ENCODE results near the gene DDX6. TPM values are rescaled to one million over a fixed set of nuclear protein-coding genes. Genes with fewer than 3 reads are reported as not detected.
"Not testable (repeated sequence)": the region's sequence is repeated elsewhere in the genome, so short reads cannot be mapped to it uniquely, and the experiment has no call there.

DDX6 gene
- total and polyA plus RNA-seq, 2 experiments from 2014 or later, result 20.9 to 88.9 TPM

- WGBS, 2 experiments (ENCODE audit: low coverage in 1 of 2, low lambda C conversion rate in 2 of 2, missing lambda C conversion rate in 2 of 2), result 2 to 3% methylated on average over 18 of the region's 18 CpGs
- Histone ChIP-seq H2AFZ (no peak overlapping the region), H3K9ac (peak overlapping the region; percentile 97), H3K4me1 (ENCODE audit: insufficient read depth) (peaks cover 22% of the 10 kb centered on the region), H3F3A (ENCODE audit: insufficient read depth) (peaks cover 42% of the 10 kb centered on the region), H3K4me2 (ENCODE audit: unreplicated experiment) (peak overlapping the region; percentile 93), H3K79me2 (ENCODE audit: insufficient read depth) (peaks cover 68% of the 10 kb centered on the region), H4K20me1 (ENCODE audit: insufficient read depth) (peaks cover 23% of the 10 kb centered on the region; the same call in 1 of the 2 replicates), H3K27ac (peak overlapping the region; percentile 97), H3K9me3 (ENCODE audit: low read depth) (no peaks in the 10 kb centered on the region), H3K9me2 (ENCODE audit: insufficient read depth) (no peaks in the 10 kb centered on the region), H3K27me3 (replicated peaks; ENCODE audit: insufficient read depth) (no peaks in the 10 kb centered on the region), H3K4me3 (peak overlapping the region; percentile 98), H3K36me3 (ENCODE audit: low read depth) (peaks cover 14% of the 10 kb centered on the region)
- in situ Hi-C loops (cut with MboI), result no loop called here
- TF ChIP-seq EZH2 (IDR thresholded peaks at IDR 0.05; ENCODE audit: insufficient read depth, poor library complexity, severe bottlenecking) (no peak), EZH2phosphoT487 (IDR thresholded peaks at IDR 0.05; ENCODE audit: insufficient read depth, low read depth) (no peak)
- DNase-seq, result peak; percentile 60
Measured at GRCh38 chr11:118789501-118790356, 1.2 kb downstream of the DDX6 start.

DNA sequence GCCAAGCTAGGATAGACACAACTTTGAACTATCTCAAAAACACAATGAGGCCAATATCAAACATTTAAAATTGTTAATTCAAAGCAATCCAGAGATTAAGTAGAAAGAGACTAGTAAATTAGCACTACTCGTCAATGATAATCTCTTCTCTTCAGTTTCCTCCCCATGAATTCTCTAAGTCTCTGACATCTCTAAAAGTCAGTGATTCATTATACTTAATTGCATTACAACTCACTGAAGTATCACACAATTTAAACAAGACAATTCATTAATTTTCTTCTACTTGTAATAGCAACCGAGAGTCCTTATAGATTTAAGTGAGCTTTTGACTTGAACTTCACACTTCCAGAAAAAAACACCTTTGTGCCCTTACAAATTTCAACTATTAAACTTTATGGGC lies 4.3 kb downstream of the DDX6 start:
- in situ Hi-C loops (cut with MboI), result no loop called here
- peaks cover 30% of the 10 kb centered on the region for H3F3A ChIP-seq (ENCODE audit: insufficient read depth)
- peak; percentile 18 for DNase-seq
- peak overlapping the region; percentile 5 for H3K4me2 ChIP-seq (ENCODE audit: unreplicated experiment)
- no peak overlapping the region for H2AFZ ChIP-seq
- TF ChIP-seq EZH2 (IDR thresholded peaks at IDR 0.05; ENCODE audit: insufficient read depth, poor library complexity, severe bottlenecking) (no peak), EZH2phosphoT487 (IDR thresholded peaks at IDR 0.05; ENCODE audit: insufficient read depth, low read depth) (no peak)
- H3K79me2 ChIP-seq (ENCODE audit: insufficient read depth), result peaks cover 91% of the 10 kb centered on the region
- peaks cover 23% of the 10 kb centered on the region; the same call in 1 of the 2 replicates for H4K20me1 ChIP-seq (ENCODE audit: insufficient read depth)
- H3K4me1 ChIP-seq (ENCODE audit: insufficient read depth), result peaks cover 19% of the 10 kb centered on the region
- no peaks in the 10 kb centered on the region for H3K27me3 ChIP-seq (replicated peaks; ENCODE audit: insufficient read depth)
- H3K4me3 ChIP-seq, result no peak overlapping the region
- peaks cover 32% of the 10 kb centered on the region for H3K36me3 ChIP-seq (ENCODE audit: low read depth)
- no peaks in the 10 kb centered on the region for H3K9me2 ChIP-seq (ENCODE audit: insufficient read depth)
- 30 to 49% methylated on average over 2 of the region's 2 CpGs for WGBS, 2 experiments (ENCODE audit: low coverage in 1 of 2, low lambda C conversion rate in 2 of 2, missing lambda C conversion rate in 2 of 2)
- peak overlapping the region; percentile 2; the same call in 1 of the 2 replicates for H3K9ac ChIP-seq
- H3K27ac ChIP-seq, result peak overlapping the region; percentile 3; the same call in 1 of the 2 replicates
- H3K9me3 ChIP-seq (ENCODE audit: low read depth), result no peaks in the 10 kb centered on the region

DNA sequence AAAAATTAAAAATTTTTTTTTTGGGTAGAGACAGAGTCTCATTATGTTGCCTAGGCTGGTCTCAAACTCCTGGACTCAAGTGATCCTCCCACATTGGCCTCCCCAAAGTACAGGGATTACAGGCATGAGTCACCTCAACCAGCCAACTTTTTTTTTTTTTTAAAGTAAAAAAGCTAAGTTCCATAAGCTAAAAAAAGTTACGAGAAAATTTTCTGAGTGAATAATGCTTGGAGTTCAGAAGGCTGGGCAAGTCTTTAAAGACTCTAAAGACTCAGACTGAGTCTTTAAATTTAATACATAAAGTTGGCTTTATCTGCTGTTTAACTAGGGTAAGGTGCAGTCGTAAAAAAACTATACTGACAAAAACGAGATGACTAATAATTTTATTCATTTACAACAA lies 5.6 kb downstream of the DDX6 start:
- Histone ChIP-seq H3F3A (ENCODE audit: insufficient read depth) (peaks cover 30% of the 10 kb centered on the region), H2AFZ (no peak overlapping the region), H3K27me3 (replicated peaks; ENCODE audit: insufficient read depth) (no peaks in the 10 kb centered on the region), H3K4me3 (no peak overlapping the region), H3K36me3 (ENCODE audit: low read depth) (peaks cover 43% of the 10 kb centered on the region), H3K4me1 (ENCODE audit: insufficient read depth) (peaks cover 19% of the 10 kb centered on the region), H3K79me2 (ENCODE audit: insufficient read depth) (peaks cover 100% of the 10 kb centered on the region), H3K9ac (no peak overlapping the region), H4K20me1 (ENCODE audit: insufficient read depth) (peaks cover 23% of the 10 kb centered on the region; the same call in 1 of the 2 replicates), H3K9me2 (ENCODE audit: insufficient read depth) (no peaks in the 10 kb centered on the region), H3K9me3 (ENCODE audit: low read depth) (no peaks in the 10 kb centered on the region), H3K27ac (peak overlapping the region; percentile 20; the same call in 1 of the 2 replicates), H3K4me2 (ENCODE audit: unreplicated experiment) (peak overlapping the region; percentile 5)
- 61 to 62% methylated on average over 3 of the region's 3 CpGs for WGBS, 2 experiments (ENCODE audit: low coverage in 1 of 2, low lambda C conversion rate in 2 of 2, missing lambda C conversion rate in 2 of 2)
- peak; percentile 67 for DNase-seq
- TF ChIP-seq EZH2phosphoT487 (IDR thresholded peaks at IDR 0.05; ENCODE audit: insufficient read depth, low read depth), result no peak
- no peak for TF ChIP-seq EZH2 (IDR thresholded peaks at IDR 0.05; ENCODE audit: insufficient read depth, poor library complexity, severe bottlenecking)
- in situ Hi-C loops (cut with MboI), result no loop called here

- H3K9ac ChIP-seq, result no peak overlapping the region
- no peak for DNase-seq
- peaks cover 20% of the 10 kb centered on the region for H3F3A ChIP-seq (ENCODE audit: insufficient read depth)
- H3K27me3 ChIP-seq (replicated peaks; ENCODE audit: insufficient read depth), result no peaks in the 10 kb centered on the region
- H3K79me2 ChIP-seq (ENCODE audit: insufficient read depth), result peaks cover 100% of the 10 kb centered on the region
- in situ Hi-C loops (cut with MboI), result no loop called here
- peaks cover 55% of the 10 kb centered on the region for H3K36me3 ChIP-seq (ENCODE audit: low read depth)
- no peaks in the 10 kb centered on the region for H3K9me2 ChIP-seq (ENCODE audit: insufficient read depth)
- H2AFZ ChIP-seq, result no peak overlapping the region
- H3K4me2 ChIP-seq (ENCODE audit: unreplicated experiment), result no peak overlapping the region
- H3K9me3 ChIP-seq (ENCODE audit: low read depth), result no peaks in the 10 kb centered on the region
- peaks cover 23% of the 10 kb centered on the region; the same call in 1 of the 2 replicates for H4K20me1 ChIP-seq (ENCODE audit: insufficient read depth)
- H3K4me1 ChIP-seq (ENCODE audit: insufficient read depth), result peaks cover 19% of the 10 kb centered on the region
- TF ChIP-seq EZH2 (IDR thresholded peaks at IDR 0.05; ENCODE audit: insufficient read depth, poor library complexity, severe bottlenecking) (no peak), EZH2phosphoT487 (IDR thresholded peaks at IDR 0.05; ENCODE audit: insufficient read depth, low read depth) (no peak)
- no peak overlapping the region for H3K27ac ChIP-seq
- 77 to 79% methylated on average over 8 of the region's 8 CpGs for WGBS, 2 experiments (ENCODE audit: low coverage in 1 of 2, low lambda C conversion rate in 2 of 2, missing lambda C conversion rate in 2 of 2)
- no peak overlapping the region for H3K4me3 ChIP-seq
Measured at GRCh38 chr11:118783724-118784495, 7.1 kb downstream of the DDX6 start.

GRCh38 chr11:118783324-118783723 lies 7.6 kb downstream of the DDX6 start:
- H4K20me1 ChIP-seq (ENCODE audit: insufficient read depth), result peaks cover 23% of the 10 kb centered on the region; the same call in 1 of the 2 replicates
- DNase-seq, result not testable (repeated sequence)

More at GRCh38 chr11:118783324-118783723, 7.6 kb downstream of the DDX6 start:
- in situ Hi-C loops (cut with MboI); H3K27ac ChIP-seq; H3K27me3 ChIP-seq (replicated peaks; ENCODE audit: insufficient read depth); H3K9me2 ChIP-seq (ENCODE audit: insufficient read depth); H3K4me3 ChIP-seq; H3K9ac ChIP-seq; H3K4me2 ChIP-seq (ENCODE audit: unreplicated experiment); H3K9me3 ChIP-seq (ENCODE audit: low read depth); H2AFZ ChIP-seq: not testable (repeated sequence)
- 75 to 82% methylated on average over 5 of the region's 5 CpGs for WGBS, 2 experiments (ENCODE audit: low coverage in 1 of 2, low lambda C conversion rate in 2 of 2, missing lambda C conversion rate in 2 of 2)
- Histone ChIP-seq H3K79me2 (ENCODE audit: insufficient read depth) (peaks cover 100% of the 10 kb centered on the region), H3K4me1 (ENCODE audit: insufficient read depth) (peaks cover 19% of the 10 kb centered on the region), H3F3A (ENCODE audit: insufficient read depth) (peaks cover 16% of the 10 kb centered on the region), H3K36me3 (ENCODE audit: low read depth) (peaks cover 61% of the 10 kb centered on the region)

All from GM23248 (cell line).